ENCODE results near the gene DISC1. TPM values are rescaled to one million over a fixed set of nuclear protein-coding genes. Genes with fewer than 3 reads are reported as not detected.

DISC1 gene
- total and polyA plus RNA-seq, 2 experiments from 2014 or later, result 2.1 to 6.5 TPM

DNA sequence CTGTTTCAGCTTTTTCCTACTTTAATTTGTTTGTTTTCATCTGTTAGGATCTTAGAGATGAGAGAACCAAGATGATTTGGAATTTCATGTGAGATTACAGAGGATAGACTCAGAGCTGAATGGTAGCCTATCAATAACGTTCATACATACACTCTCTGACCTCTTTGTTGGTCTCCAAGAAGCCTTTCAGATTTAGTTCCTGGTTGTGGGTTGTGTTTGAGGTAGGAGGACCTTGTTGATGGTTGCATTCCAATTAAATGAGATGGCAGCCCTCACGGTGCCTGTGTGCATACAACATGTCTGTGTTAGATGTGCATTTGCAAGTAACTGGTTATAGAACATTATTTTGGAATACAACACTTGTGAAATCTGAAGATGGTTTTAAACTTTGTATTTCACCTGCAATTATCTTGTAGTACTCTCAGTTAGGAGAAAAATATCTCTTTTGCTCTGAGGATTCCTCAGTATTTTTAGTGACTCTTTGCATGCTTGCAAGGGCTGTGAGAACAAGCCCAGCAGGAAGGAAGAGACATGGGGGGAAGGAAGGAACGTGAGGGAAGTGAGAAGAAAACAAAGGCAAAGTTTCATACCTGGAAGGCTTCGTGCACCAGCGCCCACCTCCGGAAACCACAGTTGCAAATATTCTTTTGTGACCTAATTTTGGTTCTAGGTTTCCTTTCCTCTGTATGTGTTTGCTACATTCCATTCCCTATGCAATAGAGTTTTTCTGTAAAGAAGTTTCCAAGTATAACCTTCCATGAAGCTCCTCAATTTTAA, 291.8 kb downstream of the DISC1 start:
- H3K27me3 Mint-ChIP-seq (ENCODE audit: insufficient read depth, low read depth, poor library complexity), result peaks cover 9% of the 10 kb centered on the region
- Histone ChIP-seq H3F3A (replicated peaks; ENCODE audit: low read depth) (no peaks in the 10 kb centered on the region), H3K27me3 (ENCODE audit: insufficient read depth) (no peaks in the 10 kb centered on the region), H3K4me3 (no peak overlapping the region), H3K79me2 (replicated peaks; ENCODE audit: insufficient read depth) (no peaks in the 10 kb centered on the region), H3K36me3 (ENCODE audit: insufficient read depth) (no peaks in the 10 kb centered on the region), H3K4me2 (no peak overlapping the region), H3K9me2 (ENCODE audit: insufficient read depth) (no peaks in the 10 kb centered on the region), H4K20me1 (replicated peaks; ENCODE audit: insufficient read depth) (no peaks in the 10 kb centered on the region), H3K27ac (ENCODE audit: low read depth) (no peak overlapping the region), H3K4me1 (ENCODE audit: insufficient read depth) (no peaks in the 10 kb centered on the region), H2AFZ (no peak overlapping the region)
- no peak for ATAC-seq
- DNase-seq (ENCODE audit: low spot score), result no peak
- H3K4me1 Mint-ChIP-seq, result peaks cover 20% of the 10 kb centered on the region
- TF ChIP-seq ZNF114 (CRISPR knock-in tag; IDR thresholded peaks at IDR 0.05), result no peak
- TF ChIP-seq POLR2AphosphoS5 (IDR thresholded peaks at IDR 0.05; ENCODE audit: low read depth), result no peak
- TF ChIP-seq, protein P1, sequence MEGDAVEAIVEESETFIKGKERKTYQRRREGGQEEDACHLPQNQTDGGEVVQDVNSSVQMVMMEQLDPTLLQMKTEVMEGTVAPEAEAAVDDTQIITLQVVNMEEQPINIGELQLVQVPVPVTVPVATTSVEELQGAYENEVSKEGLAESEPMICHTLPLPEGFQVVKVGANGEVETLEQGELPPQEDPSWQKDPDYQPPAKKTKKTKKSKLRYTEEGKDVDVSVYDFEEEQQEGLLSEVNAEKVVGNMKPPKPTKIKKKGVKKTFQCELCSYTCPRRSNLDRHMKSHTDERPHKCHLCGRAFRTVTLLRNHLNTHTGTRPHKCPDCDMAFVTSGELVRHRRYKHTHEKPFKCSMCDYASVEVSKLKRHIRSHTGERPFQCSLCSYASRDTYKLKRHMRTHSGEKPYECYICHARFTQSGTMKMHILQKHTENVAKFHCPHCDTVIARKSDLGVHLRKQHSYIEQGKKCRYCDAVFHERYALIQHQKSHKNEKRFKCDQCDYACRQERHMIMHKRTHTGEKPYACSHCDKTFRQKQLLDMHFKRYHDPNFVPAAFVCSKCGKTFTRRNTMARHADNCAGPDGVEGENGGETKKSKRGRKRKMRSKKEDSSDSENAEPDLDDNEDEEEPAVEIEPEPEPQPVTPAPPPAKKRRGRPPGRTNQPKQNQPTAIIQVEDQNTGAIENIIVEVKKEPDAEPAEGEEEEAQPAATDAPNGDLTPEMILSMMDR (conservative IDR thresholded peaks at IDR 0.05; ENCODE audit: low read depth in 2 of 2), result no peak
- TF ChIP-seq CREB1 (CRISPR knock-in tag; IDR thresholded peaks at IDR 0.05; ENCODE audit: low read depth), result no peak
- TF ChIP-seq, protein P2, sequence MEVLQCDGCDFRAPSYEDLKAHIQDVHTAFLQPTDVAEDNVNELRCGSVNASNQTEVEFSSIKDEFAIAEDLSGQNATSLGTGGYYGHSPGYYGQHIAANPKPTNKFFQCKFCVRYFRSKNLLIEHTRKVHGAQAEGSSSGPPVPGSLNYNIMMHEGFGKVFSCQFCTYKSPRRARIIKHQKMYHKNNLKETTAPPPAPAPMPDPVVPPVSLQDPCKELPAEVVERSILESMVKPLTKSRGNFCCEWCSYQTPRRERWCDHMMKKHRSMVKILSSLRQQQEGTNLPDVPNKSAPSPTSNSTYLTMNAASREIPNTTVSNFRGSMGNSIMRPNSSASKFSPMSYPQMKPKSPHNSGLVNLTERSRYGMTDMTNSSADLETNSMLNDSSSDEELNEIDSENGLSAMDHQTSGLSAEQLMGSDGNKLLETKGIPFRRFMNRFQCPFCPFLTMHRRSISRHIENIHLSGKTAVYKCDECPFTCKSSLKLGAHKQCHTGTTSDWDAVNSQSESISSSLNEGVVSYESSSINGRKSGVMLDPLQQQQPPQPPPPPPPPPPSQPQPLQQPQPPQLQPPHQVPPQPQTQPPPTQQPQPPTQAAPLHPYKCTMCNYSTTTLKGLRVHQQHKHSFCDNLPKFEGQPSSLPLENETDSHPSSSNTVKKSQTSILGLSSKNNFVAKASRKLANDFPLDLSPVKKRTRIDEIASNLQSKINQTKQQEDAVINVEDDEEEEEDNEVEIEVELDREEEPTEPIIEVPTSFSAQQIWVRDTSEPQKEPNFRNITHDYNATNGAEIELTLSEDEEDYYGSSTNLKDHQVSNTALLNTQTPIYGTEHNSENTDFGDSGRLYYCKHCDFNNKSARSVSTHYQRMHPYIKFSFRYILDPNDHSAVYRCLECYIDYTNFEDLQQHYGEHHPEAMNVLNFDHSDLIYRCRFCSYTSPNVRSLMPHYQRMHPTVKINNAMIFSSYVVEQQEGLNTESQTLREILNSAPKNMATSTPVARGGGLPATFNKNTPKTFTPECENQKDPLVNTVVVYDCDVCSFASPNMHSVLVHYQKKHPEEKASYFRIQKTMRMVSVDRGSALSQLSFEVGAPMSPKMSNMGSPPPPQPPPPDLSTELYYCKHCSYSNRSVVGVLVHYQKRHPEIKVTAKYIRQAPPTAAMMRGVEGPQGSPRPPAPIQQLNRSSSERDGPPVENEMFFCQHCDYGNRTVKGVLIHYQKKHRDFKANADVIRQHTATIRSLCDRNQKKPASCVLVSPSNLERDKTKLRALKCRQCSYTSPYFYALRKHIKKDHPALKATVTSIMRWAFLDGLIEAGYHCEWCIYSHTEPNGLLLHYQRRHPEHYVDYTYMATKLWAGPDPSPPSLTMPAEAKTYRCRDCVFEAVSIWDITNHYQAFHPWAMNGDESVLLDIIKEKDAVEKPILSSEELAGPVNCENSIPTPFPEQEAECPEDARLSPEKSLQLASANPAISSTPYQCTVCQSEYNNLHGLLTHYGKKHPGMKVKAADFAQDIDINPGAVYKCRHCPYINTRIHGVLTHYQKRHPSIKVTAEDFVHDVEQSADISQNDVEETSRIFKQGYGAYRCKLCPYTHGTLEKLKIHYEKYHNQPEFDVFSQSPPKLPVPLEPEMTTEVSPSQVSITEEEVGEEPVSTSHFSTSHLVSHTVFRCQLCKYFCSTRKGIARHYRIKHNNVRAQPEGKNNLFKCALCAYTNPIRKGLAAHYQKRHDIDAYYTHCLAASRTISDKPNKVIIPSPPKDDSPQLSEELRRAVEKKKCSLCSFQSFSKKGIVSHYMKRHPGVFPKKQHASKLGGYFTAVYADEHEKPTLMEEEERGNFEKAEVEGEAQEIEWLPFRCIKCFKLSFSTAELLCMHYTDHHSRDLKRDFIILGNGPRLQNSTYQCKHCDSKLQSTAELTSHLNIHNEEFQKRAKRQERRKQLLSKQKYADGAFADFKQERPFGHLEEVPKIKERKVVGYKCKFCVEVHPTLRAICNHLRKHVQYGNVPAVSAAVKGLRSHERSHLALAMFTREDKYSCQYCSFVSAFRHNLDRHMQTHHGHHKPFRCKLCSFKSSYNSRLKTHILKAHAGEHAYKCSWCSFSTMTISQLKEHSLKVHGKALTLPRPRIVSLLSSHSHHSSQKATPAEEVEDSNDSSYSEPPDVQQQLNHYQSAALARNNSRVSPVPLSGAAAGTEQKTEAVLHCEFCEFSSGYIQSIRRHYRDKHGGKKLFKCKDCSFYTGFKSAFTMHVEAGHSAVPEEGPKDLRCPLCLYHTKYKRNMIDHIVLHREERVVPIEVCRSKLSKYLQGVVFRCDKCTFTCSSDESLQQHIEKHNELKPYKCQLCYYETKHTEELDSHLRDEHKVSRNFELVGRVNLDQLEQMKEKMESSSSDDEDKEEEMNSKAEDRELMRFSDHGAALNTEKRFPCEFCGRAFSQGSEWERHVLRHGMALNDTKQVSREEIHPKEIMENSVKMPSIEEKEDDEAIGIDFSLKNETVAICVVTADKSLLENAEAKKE (CRISPR knock-in tag; IDR thresholded peaks at IDR 0.05), result no peak
- TF ChIP-seq JUNB (IDR thresholded peaks at IDR 0.05; ENCODE audit: unreplicated experiment), result no peak
- TF ChIP-seq, protein P3, sequence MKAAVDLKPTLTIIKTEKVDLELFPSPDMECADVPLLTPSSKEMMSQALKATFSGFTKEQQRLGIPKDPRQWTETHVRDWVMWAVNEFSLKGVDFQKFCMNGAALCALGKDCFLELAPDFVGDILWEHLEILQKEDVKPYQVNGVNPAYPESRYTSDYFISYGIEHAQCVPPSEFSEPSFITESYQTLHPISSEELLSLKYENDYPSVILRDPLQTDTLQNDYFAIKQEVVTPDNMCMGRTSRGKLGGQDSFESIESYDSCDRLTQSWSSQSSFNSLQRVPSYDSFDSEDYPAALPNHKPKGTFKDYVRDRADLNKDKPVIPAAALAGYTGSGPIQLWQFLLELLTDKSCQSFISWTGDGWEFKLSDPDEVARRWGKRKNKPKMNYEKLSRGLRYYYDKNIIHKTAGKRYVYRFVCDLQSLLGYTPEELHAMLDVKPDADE (IDR thresholded peaks at IDR 0.05), result no peak
- TF ChIP-seq EZH2phosphoT487 (IDR thresholded peaks at IDR 0.05; ENCODE audit: unreplicated experiment), result no peak
- no peak for TF ChIP-seq STAT1 (IDR thresholded peaks at IDR 0.05; ENCODE audit: unreplicated experiment)
- no peak for TF ChIP-seq EZH2 (IDR thresholded peaks at IDR 0.05; ENCODE audit: low read depth, unreplicated experiment)
- no peaks in the 10 kb centered on the region for H3K36me3 Mint-ChIP-seq (ENCODE audit: low read depth)
- no peak overlapping the region for H3K27ac Mint-ChIP-seq
- no peaks in the 10 kb centered on the region for H3K9me3 Mint-ChIP-seq
- no peak overlapping the region for H3K4me3 Mint-ChIP-seq
